Measurements from ENCODE around the gene PANX1.

PANX1 gene

GRCh38 chr11:94179696-94180095 is 51.1 kb downstream of the PANX1 start:
- ChIA-PET POLR2A (ENCODE audit: low non-redundant PET) (no interaction called here), CTCF (no interaction called here)
- H3K27ac ChIP-seq = no peak overlapping the region
- no peak for TF ChIP-seq CTCF (conservative IDR thresholded peaks at IDR 0.05; ENCODE audit: low read depth)
- DNase-seq (ENCODE audit: low spot score) = no peak

- no peak overlapping the region for H3K27ac ChIP-seq
- ChIA-PET CTCF (no interaction called here), POLR2A (ENCODE audit: low non-redundant PET) (no interaction called here)
- DNase-seq (ENCODE audit: low spot score) = no peak
- TF ChIP-seq CTCF (conservative IDR thresholded peaks at IDR 0.05; ENCODE audit: low read depth) = no peak
Measured at GRCh38 chr11:94181526-94181925, 52.9 kb downstream of the PANX1 start.

DNA sequence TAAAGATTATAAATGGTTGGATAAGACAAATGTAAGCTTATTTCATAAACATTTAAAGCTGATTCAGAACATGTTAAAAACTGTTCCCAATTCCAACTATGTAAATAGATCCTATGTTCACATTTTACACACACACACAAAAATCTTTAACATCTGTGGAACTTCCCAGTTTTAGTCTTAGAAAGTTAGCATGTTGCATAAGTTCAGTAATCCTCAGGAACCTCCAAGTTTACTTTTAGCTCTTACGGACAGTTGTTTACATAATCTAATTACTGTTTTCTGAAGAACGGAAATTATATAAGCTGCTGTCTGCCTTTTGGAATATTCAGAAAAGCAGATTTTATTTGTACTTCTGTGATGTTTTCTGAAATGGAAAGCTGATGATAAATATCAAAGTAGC is 53.3 kb downstream of the PANX1 start:
- POLR2A ChIA-PET (ENCODE audit: low non-redundant PET) = no interaction called here
- TF ChIP-seq CTCF (conservative IDR thresholded peaks at IDR 0.05; ENCODE audit: low read depth) = no peak
- CTCF ChIA-PET = interaction anchor here (0.8 kb wide), 1 partner anchor 285 kb away, joined by 3 read pairs; no protein-coding TSS in a partner anchor
- no peak overlapping the region for H3K27ac ChIP-seq
- no peak for DNase-seq (ENCODE audit: low spot score)

DNA sequence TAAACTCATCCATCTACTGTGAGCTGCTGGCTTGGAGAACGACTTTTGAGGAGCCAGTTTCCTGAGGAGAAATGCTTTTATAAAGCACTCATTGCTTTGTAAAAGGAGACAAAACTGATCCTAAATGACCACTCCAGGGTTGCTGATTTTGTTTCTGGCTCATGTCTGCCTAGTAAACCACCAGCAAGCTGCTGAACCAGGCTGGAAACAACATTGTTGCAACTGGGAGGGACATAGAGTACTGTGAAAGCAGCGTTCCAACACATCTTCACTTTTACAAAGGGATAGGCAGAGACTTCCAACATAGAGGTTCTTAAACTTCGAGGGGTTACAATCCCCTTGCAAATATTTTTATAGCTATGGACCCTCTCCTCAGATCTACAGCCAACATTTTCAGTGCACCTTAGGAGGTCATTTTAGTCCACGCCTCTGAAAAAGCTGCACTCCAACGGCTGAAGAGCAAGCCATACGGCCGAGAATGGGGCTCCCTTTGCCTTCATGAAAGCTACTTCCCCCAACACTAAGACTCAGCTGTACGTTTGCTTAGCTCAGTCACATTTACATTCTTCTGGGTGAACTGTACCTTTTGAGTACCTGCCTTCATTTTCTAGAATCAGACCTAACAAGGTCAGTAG is 54.7 kb downstream of the PANX1 start:
- CTCF ChIA-PET = interaction anchor here (0.6 to 2.2 kb wide), 10 partner anchors 11 to 1654 kb away, joined by 3 to 8 read pairs (median 3); partner anchors contain the start of gene PANX1
- no peak overlapping the region for H3K27ac ChIP-seq
- POLR2A ChIA-PET (ENCODE audit: low non-redundant PET) = no interaction called here
- DNase-seq (ENCODE audit: low spot score) = no peak
- no peak for TF ChIP-seq CTCF (conservative IDR thresholded peaks at IDR 0.05; ENCODE audit: low read depth)

DNA sequence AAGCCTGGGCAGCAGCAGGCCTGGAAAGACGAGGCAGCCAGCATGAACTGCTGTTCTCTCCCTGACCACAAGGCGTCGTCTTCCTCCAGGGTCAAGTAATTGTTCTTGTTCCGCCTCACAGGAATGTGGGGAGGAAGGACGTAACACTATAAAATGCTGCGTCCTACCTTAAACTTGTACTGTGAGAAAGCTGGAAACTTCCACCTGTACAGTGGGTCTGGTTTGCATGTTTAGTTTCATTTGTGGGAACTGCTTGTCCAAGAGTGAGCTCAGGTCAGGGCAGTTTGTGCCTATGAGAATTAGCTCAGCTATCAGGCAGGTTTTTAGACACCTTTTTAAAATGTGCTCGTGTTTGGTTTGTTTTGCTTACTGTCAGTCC is 55.2 kb downstream of the PANX1 start:
- H3K27ac ChIP-seq = no peak overlapping the region
- peak; percentile 72 for TF ChIP-seq CTCF (conservative IDR thresholded peaks at IDR 0.05; ENCODE audit: low read depth)
- ChIA-PET POLR2A (ENCODE audit: low non-redundant PET) (no interaction called here), CTCF (interaction anchor here (0.6 to 2.2 kb wide), 11 partner anchors 10 to 1653 kb away, joined by 3 to 8 read pairs (median 5); partner anchors contain the start of gene PANX1)
- peak; percentile 55 for DNase-seq (ENCODE audit: low spot score)

GRCh38 chr11:94184362-94184761 is 55.7 kb downstream of the PANX1 start:
- TF ChIP-seq CTCF (conservative IDR thresholded peaks at IDR 0.05; ENCODE audit: low read depth) = no peak
- no peak for DNase-seq (ENCODE audit: low spot score)
- H3K27ac ChIP-seq = no peak overlapping the region
- ChIA-PET POLR2A (ENCODE audit: low non-redundant PET) (no interaction called here), CTCF (interaction anchor here (0.6 to 2.2 kb wide), 9 partner anchors 10 to 289 kb away, joined by 3 to 8 read pairs (median 6); partner anchors contain the start of gene PANX1)

All from RWPE1 (cell line).